HG03280 (cell line): ENCODE measurements around the gene KRT15.

ENCODE experiments used
- ATAC-seq: cut with Tn5 transposase; IDR thresholded peaks from one replicate; pipeline ENCODE4 v1.9.1; 2021; ENCODE audit warnings: mild to moderate bottlenecking, moderate library complexity; ENCODE audit not compliant: unreplicated experiment

The KRT15 gene

GRCh38 chr17:41527063-41528023 lies 8.7 kb upstream of the KRT15 start:
- no peak for ATAC-seq

DNA sequence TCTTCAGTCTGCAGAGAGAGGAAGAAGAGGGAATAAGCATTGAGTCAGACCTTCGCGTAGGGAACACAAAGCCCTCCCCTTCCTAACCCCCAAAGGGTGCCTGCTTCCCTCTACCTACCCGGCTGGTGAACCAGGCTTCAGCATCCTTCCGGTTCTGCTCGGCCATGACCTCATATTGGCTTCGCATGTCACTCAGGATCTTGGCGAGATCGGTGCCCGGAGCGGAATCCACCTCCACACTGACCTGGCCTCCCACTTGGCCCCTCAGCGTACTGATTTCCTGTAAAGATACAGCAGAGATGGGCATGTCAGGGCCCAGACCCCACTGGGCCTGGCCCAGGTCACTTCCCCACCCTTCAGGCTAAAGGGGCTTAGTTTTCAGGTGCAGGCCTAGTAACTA lies 5.6 kb upstream of the KRT15 start:
- ATAC-seq = no peak

DNA sequence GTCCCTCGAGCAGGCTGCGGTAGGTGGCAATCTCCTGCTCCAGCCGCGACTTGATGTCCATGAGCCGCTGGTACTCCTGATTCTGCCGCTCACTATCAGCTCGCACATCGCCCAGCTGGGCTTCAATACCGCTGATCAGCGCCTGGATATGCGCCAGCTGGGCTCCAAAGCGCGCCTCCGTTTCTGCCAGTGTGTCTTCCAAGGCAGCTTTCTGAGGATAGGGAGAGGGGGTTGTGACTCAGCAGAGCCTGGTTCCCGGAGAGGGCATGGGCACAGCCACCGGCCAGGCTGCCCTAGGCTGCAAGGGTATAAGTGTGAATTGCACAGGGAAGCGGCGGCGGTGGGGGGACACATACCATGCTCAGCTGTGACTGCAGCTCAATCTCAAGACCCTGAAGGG lies 5.1 kb upstream of the KRT15 start:
- no peak for ATAC-seq

- ATAC-seq = no peak
These were observed 4.5 kb upstream of the KRT15 start for GRCh38 chr17:41523225-41523593.

DNA sequence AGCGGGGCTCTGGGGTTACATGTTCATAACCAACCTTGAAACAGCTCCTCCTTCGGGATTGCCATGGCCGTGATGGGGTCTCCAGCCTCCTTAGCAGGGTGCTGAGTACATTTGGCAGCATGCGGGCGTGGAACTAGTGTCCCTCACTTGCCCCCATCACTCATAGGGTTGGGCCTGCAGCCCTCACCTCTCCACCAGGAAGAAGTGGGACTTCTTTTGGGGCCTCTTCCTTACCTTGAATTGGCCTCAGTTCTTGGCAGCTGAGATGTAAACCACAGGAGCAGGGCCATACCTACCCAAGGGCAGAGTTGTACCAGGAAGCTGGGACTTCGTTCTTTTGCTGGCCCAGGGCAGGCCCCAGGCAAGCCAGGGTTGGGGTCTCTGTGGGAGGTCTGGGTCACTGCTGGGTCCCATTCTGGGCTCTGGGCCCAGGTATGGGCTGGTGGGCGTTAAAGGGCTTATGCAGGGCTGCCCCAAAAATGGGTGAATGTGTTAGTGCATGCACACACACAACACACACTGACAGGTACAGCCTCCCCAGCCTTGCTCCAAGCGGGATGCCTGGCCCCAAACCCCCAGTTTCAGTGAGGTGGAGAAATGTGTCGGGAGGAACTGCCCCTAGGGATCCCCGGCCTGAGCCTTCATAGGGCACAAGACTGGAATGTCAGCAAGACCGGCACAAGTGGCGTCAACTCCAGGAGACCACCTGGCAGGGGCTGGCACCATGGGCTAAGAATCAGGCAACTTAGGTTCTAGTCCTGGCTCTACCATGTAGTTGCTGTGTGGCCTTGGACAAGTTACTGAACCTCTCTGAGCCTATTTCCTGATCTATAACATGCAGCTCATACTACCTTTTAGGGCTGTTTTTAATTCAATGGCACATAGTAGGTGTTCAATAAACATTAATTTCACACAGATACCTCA lies 3.9 kb upstream of the KRT15 start:
- ATAC-seq = no peak

GRCh38 chr17:41521574-41522261 lies 3.0 kb upstream of the KRT15 start:
- no peak for ATAC-seq

- no peak for ATAC-seq
These were observed 2.3 kb upstream of the KRT15 start for GRCh38 chr17:41520821-41521521.

GRCh38 chr17:41519501-41520224 lies 973 bp upstream of the KRT15 start:
- no peak for ATAC-seq

DNA sequence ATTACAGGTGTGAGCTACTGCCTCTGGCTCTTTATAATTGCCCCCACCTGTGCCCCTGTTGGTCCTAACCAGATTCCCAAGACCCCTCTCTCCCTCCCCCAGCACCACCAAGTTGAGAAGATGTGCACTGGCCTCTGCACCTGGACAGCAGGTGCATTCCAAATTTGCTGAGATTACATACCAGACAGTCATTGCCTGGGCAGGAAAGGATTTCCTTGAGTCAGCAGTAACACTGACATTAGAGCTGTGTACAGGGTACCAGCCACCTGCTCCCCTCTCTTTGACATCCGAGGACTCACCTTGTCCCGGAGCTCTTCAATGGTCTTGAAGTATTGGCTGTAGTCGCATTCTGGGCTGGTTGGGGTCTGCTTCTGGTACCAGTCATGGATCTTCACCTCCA lies 659 bp downstream of the KRT15 start:
- no peak for ATAC-seq

GRCh38 chr17:41516830-41517283 lies 1.8 kb downstream of the KRT15 start:
- ATAC-seq = no peak

DNA sequence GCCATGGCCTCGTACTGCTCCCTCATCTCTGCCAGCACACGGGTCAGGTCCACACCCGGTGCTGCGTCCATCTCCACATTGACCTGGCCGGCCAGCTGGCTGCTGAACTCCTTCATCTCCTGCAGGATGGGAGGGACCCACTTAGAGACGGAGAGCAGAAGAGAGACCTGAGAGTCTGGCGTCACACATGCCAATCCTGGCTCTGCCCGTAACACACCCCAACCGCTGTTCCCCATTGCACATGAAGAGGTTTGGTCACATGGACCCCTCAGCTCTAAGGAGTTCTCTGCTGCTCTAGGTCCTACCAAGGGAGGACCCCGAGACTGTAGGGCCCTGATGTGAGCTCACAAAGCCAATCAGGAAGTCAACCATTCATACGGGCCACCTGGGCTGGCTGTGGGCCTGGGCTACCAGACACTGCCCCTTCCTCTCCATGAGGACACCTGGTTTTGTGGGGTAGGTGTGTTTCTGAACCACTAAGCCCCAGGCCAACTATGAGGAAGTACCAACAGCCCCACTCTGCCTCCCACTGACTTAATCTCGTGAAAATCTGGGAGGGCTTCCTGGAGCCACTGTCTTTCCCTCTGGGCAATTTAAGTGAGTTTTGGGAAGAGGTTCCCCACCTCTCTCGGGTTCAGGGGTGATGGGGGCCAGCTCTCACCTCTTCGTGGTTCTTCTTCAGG lies 2.4 kb downstream of the KRT15 start:
- ATAC-seq = no peak

- ATAC-seq = no peak
These were observed 5.5 kb downstream of the KRT15 start for GRCh38 chr17:41513168-41513547.

DNA sequence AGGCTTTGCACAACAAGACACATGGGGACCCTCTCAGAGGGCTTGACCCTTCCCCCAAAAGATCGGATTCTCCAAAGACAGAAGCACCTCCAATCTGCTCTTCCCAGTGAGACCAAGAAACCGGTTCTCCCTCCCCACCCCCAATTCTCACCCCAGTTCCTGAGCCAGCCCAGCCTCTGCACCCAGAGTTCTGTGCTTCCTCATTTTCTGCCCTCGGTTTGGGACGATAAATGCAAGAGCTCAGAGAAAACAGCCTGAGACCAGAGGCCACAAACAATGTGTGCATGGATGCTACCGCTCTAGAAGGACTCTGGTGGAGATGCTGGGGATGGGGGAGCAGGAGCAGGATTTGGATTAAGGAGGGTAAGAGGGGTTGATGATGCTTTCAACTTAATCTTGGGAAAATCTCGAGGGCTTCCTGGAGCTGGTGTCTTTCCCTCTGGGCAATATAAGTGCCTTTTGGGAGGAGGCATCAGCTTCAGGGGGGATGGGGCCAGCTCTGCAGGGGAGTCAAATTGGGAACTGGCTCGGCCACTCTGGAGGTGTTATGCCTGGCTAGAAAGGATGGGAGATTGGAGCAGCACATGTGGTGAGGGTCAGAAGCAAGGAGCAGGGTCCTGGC lies 6.0 kb downstream of the KRT15 start:
- ATAC-seq = no peak

DNA sequence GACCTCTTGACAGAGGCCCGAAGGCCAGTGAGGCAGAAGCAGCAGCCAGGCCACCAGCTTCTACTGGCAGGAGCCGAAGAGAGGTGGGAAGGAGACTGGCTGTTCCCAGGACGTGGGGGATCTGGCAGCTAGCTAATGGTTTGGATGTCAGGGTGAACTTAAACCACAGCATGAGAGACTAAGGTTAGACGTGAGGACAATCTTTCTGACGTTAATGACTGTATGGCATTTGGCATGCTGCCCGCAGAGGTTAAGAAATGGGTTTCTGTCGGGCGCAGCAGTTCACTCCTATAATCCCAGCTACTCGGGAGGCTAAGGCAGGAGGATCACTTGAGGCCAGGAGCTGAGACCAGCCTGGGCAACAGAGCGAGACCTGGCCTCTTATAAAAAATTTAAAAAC lies 7.0 kb downstream of the KRT15 start:
- no peak for ATAC-seq

DNA sequence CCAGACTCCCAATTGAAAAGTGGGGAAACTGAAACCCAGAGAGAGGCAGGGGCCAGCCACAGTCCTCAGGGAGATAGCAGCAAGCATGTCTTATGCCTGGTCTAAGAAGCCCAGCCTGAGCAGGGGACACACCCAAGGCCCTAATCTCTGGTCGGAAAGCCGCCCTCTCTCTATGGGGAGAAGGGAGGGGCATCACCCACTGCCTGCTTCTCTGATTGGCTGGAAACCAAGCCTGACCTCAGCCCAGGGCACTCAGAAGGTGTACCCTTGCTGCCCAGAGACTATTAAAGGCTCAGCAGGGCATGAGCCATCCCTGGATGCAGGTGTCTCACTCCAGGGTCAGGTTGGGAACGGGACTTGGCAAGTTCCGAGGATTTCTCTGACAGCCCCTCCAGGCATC lies 7.6 kb downstream of the KRT15 start:
- ATAC-seq = no peak

- ATAC-seq = no peak
These were observed 8.2 kb downstream of the KRT15 start for GRCh38 chr17:41510251-41511065.

DNA sequence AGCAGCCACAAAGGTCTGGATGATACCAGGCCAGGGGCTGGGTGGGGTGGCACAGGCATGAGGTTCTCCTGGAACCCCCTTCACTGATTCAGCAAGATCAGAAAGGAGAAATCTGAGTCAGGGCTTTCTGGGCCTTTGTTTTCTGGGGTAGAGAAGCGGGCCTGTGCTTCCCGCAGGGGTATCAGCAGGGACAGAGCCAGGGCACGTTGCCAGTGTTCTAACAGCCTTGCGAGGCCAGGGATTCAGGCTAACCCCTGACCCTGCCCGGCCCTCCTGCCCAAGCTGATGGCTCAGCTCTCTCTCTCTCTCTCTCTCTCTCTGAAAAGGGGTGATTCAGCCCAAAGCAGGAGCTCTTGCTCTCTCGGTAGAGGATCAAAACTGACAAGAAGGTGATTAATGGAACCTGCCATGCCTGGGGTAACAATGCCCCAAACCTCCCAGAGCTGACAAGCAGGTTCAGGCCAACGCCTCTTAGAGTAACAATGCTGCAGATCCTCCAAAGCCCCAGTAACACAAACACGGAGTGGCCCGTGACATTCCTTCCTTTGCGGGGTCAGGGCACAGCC lies 11.3 kb downstream of the KRT15 start:
- no peak for ATAC-seq
